Measurements from ENCODE around the gene NAIP. TPM values are rescaled to one million over a fixed set of nuclear protein-coding genes. Genes with fewer than 3 reads are reported as not detected.
A peak's percentile ranks its signal among the peaks of the same experiment; 100 is the strongest.
"Not testable (repeated sequence)": the region's sequence is repeated elsewhere in the genome, so short reads cannot be mapped to it uniquely, and the experiment has no call there.

The NAIP gene
- total and polyA plus RNA-seq, 10 of the 15 experiments (the other 5 are each of a cell fraction or from before 2014, with no cell fraction given) = 1.8 to 6.4 (median 3.8) TPM

DNA sequence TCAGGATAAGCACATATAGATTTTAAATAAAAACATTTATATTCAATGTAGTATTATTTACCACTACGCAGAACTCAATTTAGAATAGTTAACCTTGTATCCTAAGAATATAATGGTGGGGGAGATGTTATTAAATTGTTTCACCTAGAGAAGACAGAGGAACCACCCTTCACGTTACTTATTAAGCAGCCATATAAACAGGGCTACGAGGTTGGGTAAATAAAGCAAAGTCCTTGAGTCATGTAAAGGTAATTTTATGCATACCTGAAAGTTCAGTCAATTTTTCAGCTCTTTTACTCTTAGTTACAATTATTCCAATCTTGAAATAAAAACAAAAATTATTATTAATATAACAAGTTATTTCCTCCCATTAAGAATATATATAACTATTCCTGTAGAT is 34.3 kb upstream of the NAIP start:
- H3K4me2 ChIP-seq (ENCODE audit: control insufficient read depth, insufficient read depth); SMC1A ChIA-PET (ENCODE audit: uncharacterized antibody, unreplicated experiment); H3K4me3 ChIP-seq; H3K9ac ChIP-seq (ENCODE audit: control insufficient read depth, insufficient read depth, low read length); H4K20me1 ChIP-seq (ENCODE audit: control insufficient read depth, insufficient read depth); H3K27ac ChIP-seq (ENCODE audit: control insufficient read depth, insufficient read depth); POLR2A ChIA-PET; H3K27me3 ChIP-seq (replicated peaks in 1 of 2; ENCODE audit: control insufficient read depth in 2 of 2, insufficient read depth in 2 of 2, low read length in 1 of 2); H3K79me2 ChIP-seq (ENCODE audit: control insufficient read depth, insufficient read depth, low read length); intact Hi-C loops (cut with micrococcal nuclease; ENCODE audit: unreplicated experiment); CTCF ChIA-PET; FAIRE-seq; H3K9me3 ChIP-seq (replicated peaks; ENCODE audit: control insufficient read depth, insufficient read depth, low read length); in situ Hi-C loops (cut with MboI); BruUV-seq (replicated peaks); DNase-seq (ENCODE audit: low read depth, low spot score); H2AFZ ChIP-seq (ENCODE audit: control insufficient read depth, low read depth, low read length); RAD21 ChIA-PET (ENCODE audit: unreplicated experiment); H3K4me1 ChIP-seq (ENCODE audit: control insufficient read depth, insufficient read depth, low read length); ATAC-seq; H3K36me3 ChIP-seq (ENCODE audit: control insufficient read depth in 2 of 2, insufficient read depth in 2 of 2, low read length in 1 of 2): not testable (repeated sequence)
- WGBS (ENCODE audit: insufficient coverage, insufficient replicate concordance, low lambda C conversion rate, missing lambda C conversion rate) = no CpG with 5 or more reads among the region's 3 CpGs

DNA sequence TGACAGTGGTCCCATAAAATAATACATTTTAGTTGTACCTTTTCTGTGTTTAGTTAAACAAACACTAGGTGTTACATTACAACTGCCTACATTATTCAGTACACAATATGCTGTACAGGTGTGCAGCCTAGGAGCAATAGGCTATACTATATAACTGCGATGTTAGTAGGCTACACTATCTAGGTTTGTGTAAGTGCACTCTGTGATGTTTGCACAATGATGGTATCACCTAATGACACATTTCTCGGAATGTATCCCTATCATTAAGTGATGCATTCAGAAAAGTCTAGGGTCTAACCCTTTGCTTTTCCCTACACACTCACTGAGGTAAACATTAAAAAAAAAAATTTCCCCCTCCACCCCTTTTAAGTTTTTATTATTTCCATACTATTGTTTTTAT is 19.7 kb upstream of the NAIP start:
- DNase-seq (ENCODE audit: low read depth, low spot score); H3K4me1 ChIP-seq (ENCODE audit: control insufficient read depth, insufficient read depth, low read length); H3K27ac ChIP-seq (ENCODE audit: control insufficient read depth, insufficient read depth); H4K20me1 ChIP-seq (ENCODE audit: control insufficient read depth, insufficient read depth); H3K27me3 ChIP-seq (replicated peaks in 1 of 2; ENCODE audit: control insufficient read depth in 2 of 2, insufficient read depth in 2 of 2, low read length in 1 of 2); H3K9ac ChIP-seq (ENCODE audit: control insufficient read depth, insufficient read depth, low read length); in situ Hi-C loops (cut with MboI); H3K79me2 ChIP-seq (ENCODE audit: control insufficient read depth, insufficient read depth, low read length); CTCF ChIA-PET; H3K9me3 ChIP-seq (replicated peaks; ENCODE audit: control insufficient read depth, insufficient read depth, low read length); H2AFZ ChIP-seq (ENCODE audit: control insufficient read depth, low read depth, low read length); RAD21 ChIA-PET (ENCODE audit: unreplicated experiment); H3K4me2 ChIP-seq (ENCODE audit: control insufficient read depth, insufficient read depth); SMC1A ChIA-PET (ENCODE audit: uncharacterized antibody, unreplicated experiment); POLR2A ChIA-PET; intact Hi-C loops (cut with micrococcal nuclease; ENCODE audit: unreplicated experiment); FAIRE-seq; ATAC-seq; H3K36me3 ChIP-seq (ENCODE audit: control insufficient read depth in 2 of 2, insufficient read depth in 2 of 2, low read length in 1 of 2); BruUV-seq (replicated peaks); H3K4me3 ChIP-seq: not testable (repeated sequence)
- WGBS (ENCODE audit: insufficient coverage, insufficient replicate concordance, low lambda C conversion rate, missing lambda C conversion rate) = no CpG with 5 or more reads among the region's 2 CpGs

GRCh38 chr5:71044128-71044527 is 19.0 kb upstream of the NAIP start:
- H3K27ac ChIP-seq (ENCODE audit: control insufficient read depth, insufficient read depth); H3K79me2 ChIP-seq (ENCODE audit: control insufficient read depth, insufficient read depth, low read length); DNase-seq (ENCODE audit: low read depth, low spot score); H3K27me3 ChIP-seq (replicated peaks in 1 of 2; ENCODE audit: control insufficient read depth in 2 of 2, insufficient read depth in 2 of 2, low read length in 1 of 2); H3K4me1 ChIP-seq (ENCODE audit: control insufficient read depth, insufficient read depth, low read length); H2AFZ ChIP-seq (ENCODE audit: control insufficient read depth, low read depth, low read length); H3K4me3 ChIP-seq; in situ Hi-C loops (cut with MboI); H3K9ac ChIP-seq (ENCODE audit: control insufficient read depth, insufficient read depth, low read length); intact Hi-C loops (cut with micrococcal nuclease; ENCODE audit: unreplicated experiment); H3K36me3 ChIP-seq (ENCODE audit: control insufficient read depth in 2 of 2, insufficient read depth in 2 of 2, low read length in 1 of 2); SMC1A ChIA-PET (ENCODE audit: uncharacterized antibody, unreplicated experiment); RAD21 ChIA-PET (ENCODE audit: unreplicated experiment); ATAC-seq; H4K20me1 ChIP-seq (ENCODE audit: control insufficient read depth, insufficient read depth); H3K9me3 ChIP-seq (replicated peaks; ENCODE audit: control insufficient read depth, insufficient read depth, low read length); FAIRE-seq; CTCF ChIA-PET; H3K4me2 ChIP-seq (ENCODE audit: control insufficient read depth, insufficient read depth); POLR2A ChIA-PET: not testable (repeated sequence)
- WGBS (ENCODE audit: insufficient coverage, insufficient replicate concordance, low lambda C conversion rate, missing lambda C conversion rate) = no CpG with 5 or more reads among the region's 2 CpGs
- TSS peak; percentile 76 for BruUV-seq (replicated peaks)

- H3K4me3 ChIP-seq; POLR2A ChIA-PET; DNase-seq (ENCODE audit: low read depth, low spot score); SMC1A ChIA-PET (ENCODE audit: uncharacterized antibody, unreplicated experiment); ATAC-seq; H3K27me3 ChIP-seq (replicated peaks in 1 of 2; ENCODE audit: control insufficient read depth in 2 of 2, insufficient read depth in 2 of 2, low read length in 1 of 2); CTCF ChIA-PET; H3K79me2 ChIP-seq (ENCODE audit: control insufficient read depth, insufficient read depth, low read length); H3K9ac ChIP-seq (ENCODE audit: control insufficient read depth, insufficient read depth, low read length); FAIRE-seq; H3K9me3 ChIP-seq (replicated peaks; ENCODE audit: control insufficient read depth, insufficient read depth, low read length); in situ Hi-C loops (cut with MboI); H3K36me3 ChIP-seq (ENCODE audit: control insufficient read depth in 2 of 2, insufficient read depth in 2 of 2, low read length in 1 of 2); H3K27ac ChIP-seq (ENCODE audit: control insufficient read depth, insufficient read depth); H2AFZ ChIP-seq (ENCODE audit: control insufficient read depth, low read depth, low read length); RAD21 ChIA-PET (ENCODE audit: unreplicated experiment); H4K20me1 ChIP-seq (ENCODE audit: control insufficient read depth, insufficient read depth); intact Hi-C loops (cut with micrococcal nuclease; ENCODE audit: unreplicated experiment); H3K4me2 ChIP-seq (ENCODE audit: control insufficient read depth, insufficient read depth); BruUV-seq (replicated peaks); H3K4me1 ChIP-seq (ENCODE audit: control insufficient read depth, insufficient read depth, low read length): not testable (repeated sequence)
- no CpG with 5 or more reads among the region's 7 CpGs for WGBS (ENCODE audit: insufficient coverage, insufficient replicate concordance, low lambda C conversion rate, missing lambda C conversion rate)
These were observed 6.1 kb upstream of the NAIP start for GRCh38 chr5:71031046-71031776.
